MM.1S (cell line): Measurements from ENCODE around the gene ZFYVE26.

Experiments
- EZH2 ChIP-seq: fragments of 300-600 bp; sonication (generic); optimal IDR thresholded peaks from 2 replicates; pipeline ENCODE3; 2017; ENCODE audit warnings: low read depth, mild to moderate bottlenecking, antibody characterized with exemption, low read length, mixed read lengths
- EZH2phosphoT487 ChIP-seq: fragments of 300-600 bp; sonication (generic); IDR thresholded peaks from 2 replicates; pipeline ENCODE4 v1.6.1; 2018; ENCODE audit warnings: antibody characterized with exemption, low read length
- TF ChIP-seq, protein P1 (sequence below): fragments of 300-600 bp; sonication (generic); IDR thresholded peaks from 2 replicates; pipeline ENCODE4 v1.5.1; 2016; ENCODE audit warnings: antibody characterized with exemption, low read length, mixed read lengths

DNA sequence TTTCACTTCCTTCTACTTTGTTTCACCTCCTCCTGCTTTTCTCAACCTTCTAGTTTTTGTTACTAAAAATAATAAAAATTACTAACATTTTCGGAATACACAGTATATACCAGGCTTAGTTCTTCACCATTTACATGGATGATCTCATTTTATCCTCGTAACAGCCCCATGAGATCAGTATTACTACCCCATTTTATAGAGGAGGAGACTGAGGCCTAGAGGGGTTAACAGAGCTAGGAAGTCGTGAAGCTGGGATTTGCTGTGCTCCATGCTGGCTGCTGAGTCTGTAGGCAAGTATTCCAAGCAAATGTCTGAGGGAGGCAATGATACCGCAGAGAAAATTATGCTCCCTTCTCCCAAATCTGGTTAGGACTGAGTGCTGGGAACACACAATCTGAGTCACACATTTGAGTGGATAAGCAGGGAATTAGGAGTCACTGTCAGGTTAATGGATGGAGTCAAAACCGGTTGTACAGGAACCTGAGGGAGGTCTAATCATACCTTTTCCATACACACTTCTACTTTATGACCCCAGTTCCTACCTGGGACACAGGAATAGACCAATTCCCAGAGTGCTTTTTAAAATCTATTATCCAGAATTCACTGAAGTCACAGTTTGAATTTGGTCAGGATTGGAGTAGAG, 51.1 kb downstream of the ZFYVE26 start:
- TF ChIP-seq EZH2 (no peak), EZH2phosphoT487 (no peak)
- TF ChIP-seq, protein P1, sequence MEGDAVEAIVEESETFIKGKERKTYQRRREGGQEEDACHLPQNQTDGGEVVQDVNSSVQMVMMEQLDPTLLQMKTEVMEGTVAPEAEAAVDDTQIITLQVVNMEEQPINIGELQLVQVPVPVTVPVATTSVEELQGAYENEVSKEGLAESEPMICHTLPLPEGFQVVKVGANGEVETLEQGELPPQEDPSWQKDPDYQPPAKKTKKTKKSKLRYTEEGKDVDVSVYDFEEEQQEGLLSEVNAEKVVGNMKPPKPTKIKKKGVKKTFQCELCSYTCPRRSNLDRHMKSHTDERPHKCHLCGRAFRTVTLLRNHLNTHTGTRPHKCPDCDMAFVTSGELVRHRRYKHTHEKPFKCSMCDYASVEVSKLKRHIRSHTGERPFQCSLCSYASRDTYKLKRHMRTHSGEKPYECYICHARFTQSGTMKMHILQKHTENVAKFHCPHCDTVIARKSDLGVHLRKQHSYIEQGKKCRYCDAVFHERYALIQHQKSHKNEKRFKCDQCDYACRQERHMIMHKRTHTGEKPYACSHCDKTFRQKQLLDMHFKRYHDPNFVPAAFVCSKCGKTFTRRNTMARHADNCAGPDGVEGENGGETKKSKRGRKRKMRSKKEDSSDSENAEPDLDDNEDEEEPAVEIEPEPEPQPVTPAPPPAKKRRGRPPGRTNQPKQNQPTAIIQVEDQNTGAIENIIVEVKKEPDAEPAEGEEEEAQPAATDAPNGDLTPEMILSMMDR: no peak
